HepG2 (cell line): ENCODE measurements around the gene VASH2.

Source experiments
- NFYB ChIP-seq: sonication (generic); formaldehyde crosslinking; IDR thresholded peaks from 2 replicates; pipeline ENCODE4 v1.4.0; 2020; ENCODE audit warnings: missing genetic modification reagents
- YY1 ChIP-seq: IDR thresholded peaks from 2 replicates; pipeline ENCODE4 v1.6.1; 2011; ENCODE audit warnings: low read length, low read depth, moderate library complexity, mild to moderate bottlenecking; ENCODE audit not compliant: insufficient read depth, insufficient replicate concordance
- ZBTB20 ChIP-seq: sonication (generic); formaldehyde crosslinking; IDR thresholded peaks from 2 replicates; pipeline ENCODE4 v1.8.1; 2023; ENCODE audit warnings: missing genetic modification reagents, low read depth, mild to moderate bottlenecking, borderline replicate concordance

DNA sequence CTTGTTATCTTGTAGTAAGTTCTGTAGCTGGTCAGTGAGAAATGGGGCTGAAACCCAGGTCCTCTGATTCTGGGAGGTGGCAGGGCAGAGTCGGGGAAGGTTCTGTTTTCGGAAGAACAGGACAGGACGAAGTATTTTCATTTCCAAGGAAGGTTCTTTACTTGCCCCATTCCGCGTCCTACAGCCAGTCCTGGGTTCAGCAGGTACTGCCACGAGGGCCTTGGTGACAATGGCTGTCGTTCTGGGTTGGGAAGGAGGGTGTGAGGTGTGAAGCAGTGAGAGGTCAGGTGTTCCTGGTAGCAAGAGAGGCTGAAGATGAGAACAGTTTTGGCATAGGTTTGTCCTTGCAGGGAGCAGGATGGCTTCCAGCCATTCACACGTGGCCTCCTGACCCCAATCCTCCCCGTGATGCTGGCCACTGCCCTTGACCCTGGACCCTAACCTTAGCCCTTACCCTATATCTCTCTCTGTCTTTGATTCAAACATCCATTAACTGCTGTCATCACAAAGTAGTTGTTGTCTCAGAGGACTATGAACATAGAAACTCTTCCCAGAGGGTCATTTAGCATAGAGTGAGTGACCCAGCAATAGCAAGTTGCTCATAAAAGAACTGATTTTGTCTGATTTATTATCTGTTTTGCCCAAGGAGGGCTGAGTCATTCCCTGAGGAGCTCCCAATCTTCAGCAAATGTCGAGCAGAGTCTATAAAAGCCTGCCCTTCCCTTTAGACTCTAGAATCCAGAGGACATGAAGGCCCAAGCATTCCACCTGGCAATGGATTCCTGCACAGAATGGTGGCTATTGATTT lies 25.0 kb downstream of the VASH2 start:
- TF ChIP-seq YY1 (no peak), NFYB (CRISPR knock-in tag) (no peak), ZBTB20 (no peak)
